B cell (primary cell): ENCODE data around the gene PIAS4. TPM values are rescaled to one million over a fixed set of nuclear protein-coding genes. Genes with fewer than 3 reads are reported as not detected.

Experiments used
- ATAC-seq: fragments of 200-7000 bp; cut with Tn5 transposase; one replicate; pipeline ENCODE4 v1.10.0; 2021; ENCODE audit warnings: low read depth, mild to moderate bottlenecking, moderate number of reproducible peaks, moderate library complexity
- CTCF ChIA-PET: fragments of 350-600 bp; sonication (Branson Sonifier 250); formaldehyde crosslinking; loops from one replicate; lab custom pipeline; 2021; ENCODE audit warnings: antibody characterized with exemption, inconsistent platforms; lab: Charles Lee
- POLR2A ChIA-PET: fragments of 350-600 bp; sonication (Branson Sonifier 250); formaldehyde crosslinking; loops from one replicate; lab custom pipeline; 2021; ENCODE audit warnings: antibody characterized with exemption; lab: Charles Lee
- DNase-seq: peaks from one replicate; pipeline ENCODE4 v3.0.0; 2013
- H2AFZ ChIP-seq: 2 replicates; pipeline ENCODE4 v1.6.1; 2012; ENCODE audit warnings: mild to moderate bottlenecking, low read depth, low read length; ENCODE audit not compliant: insufficient read depth, poor library complexity, severe bottlenecking
- H3K27ac ChIP-seq, 2 donors: 1 replicate in 1 of 2; 2 replicates in 1 of 2; pipeline ENCODE4 v1.5.1; 2012 to 2013; ENCODE audit warnings: low read length in 2 of 2, mild to moderate bottlenecking in 2 of 2, moderate library complexity in 1 of 2
- H3K27me3 ChIP-seq, 4 experiments: fragments of 200-600 bp in 1 of 4; sonication (generic) in 1 of 4; replicated peaks in 1 of 4; 1 replicate in 2 of 4; 2 replicates in 2 of 4; pipeline versions ENCODE4 v1.6.1 to v1.7.0; 2013 to 2016; ENCODE audit warnings: low read length in 3 of 4, mild to moderate bottlenecking in 2 of 4, mixed read lengths in 1 of 4, moderate library complexity in 1 of 4; ENCODE audit not compliant: insufficient read depth in 4 of 4, control insufficient read depth in 3 of 4; ENCODE audit errors: control extremely low read depth in 1 of 4
- H3K36me3 ChIP-seq, 2 experiments: replicated peaks in 1 of 2; 1 replicate in 1 of 2; 2 replicates in 1 of 2; pipeline versions ENCODE4 v1.6.1 to v1.7.1; 2013; ENCODE audit warnings: low read length in 1 of 2; ENCODE audit not compliant: insufficient read depth in 2 of 2, control insufficient read depth in 1 of 2; ENCODE audit errors: control extremely low read depth in 1 of 2, extremely low read depth in 1 of 2
- H3K4me1 ChIP-seq, 2 donors: fragments of 200-600 bp in 1 of 2; sonication (generic) in 1 of 2; 1 replicate in 1 of 2; 2 replicates in 1 of 2; pipeline versions ENCODE4 v1.5.1 to v1.6.1; 2013 to 2017; ENCODE audit warnings: low read length in 2 of 2; ENCODE audit not compliant: control insufficient read depth in 2 of 2, insufficient read depth in 2 of 2
- H3K4me2 ChIP-seq: replicated peaks from 2 replicates; pipeline ENCODE3; 2012; ENCODE audit warnings: mild to moderate bottlenecking, low read depth, low read length; ENCODE audit not compliant: poor library complexity, severe bottlenecking
- H3K4me3 ChIP-seq, 5 experiments: fragments of 200-600 bp in 1 of 5; sonication (generic) in 1 of 5; 1 replicate in 3 of 5; 2 replicates in 2 of 5; pipeline versions ENCODE4 v1.5.1 to v1.7.0; 2011 to 2016; ENCODE audit warnings: low read length in 4 of 5, mild to moderate bottlenecking in 4 of 5, low read depth in 2 of 5, control low read depth in 1 of 5, moderate library complexity in 1 of 5; ENCODE audit not compliant: insufficient read depth in 1 of 5; ENCODE audit errors: control extremely low read depth in 1 of 5, extremely low read depth in 1 of 5
- H3K79me2 ChIP-seq: fragments of 200-600 bp; sonication (generic); one replicate; pipeline ENCODE4 v1.6.0; 2016; ENCODE audit warnings: low read length; ENCODE audit not compliant: control insufficient read depth, insufficient read depth
- H3K9ac ChIP-seq: fragments of 200-600 bp; sonication (generic); 2 replicates; pipeline ENCODE4 v1.6.1; 2017; ENCODE audit warnings: mild to moderate bottlenecking, low read length, moderate library complexity
- H3K9me3 ChIP-seq, 3 donors: one replicate each; pipeline versions ENCODE4 v1.6.1 to v1.7.1; 2013; ENCODE audit warnings: low read length in 2 of 3; ENCODE audit not compliant: control insufficient read depth in 2 of 3, insufficient read depth in 1 of 3; ENCODE audit errors: control extremely low read depth in 1 of 3
- H4K20me1 ChIP-seq: 2 replicates; pipeline ENCODE4 v1.6.0; 2012; ENCODE audit warnings: mild to moderate bottlenecking, low read length; ENCODE audit not compliant: insufficient read depth, control insufficient read depth, poor library complexity, severe bottlenecking
- H3K27ac Mint-ChIP-seq: one replicate; pipeline ENCODE4 v1.8.0; 2021; ENCODE audit warnings: mixed read lengths
- H3K27me3 Mint-ChIP-seq: one replicate; pipeline ENCODE4 v1.8.0; 2021; ENCODE audit warnings: mixed read lengths
- H3K4me1 Mint-ChIP-seq: one replicate; pipeline ENCODE4 v1.8.0; 2021; ENCODE audit warnings: mixed read lengths
- H3K4me3 Mint-ChIP-seq: one replicate; pipeline ENCODE4 v1.8.0; 2021; ENCODE audit warnings: mixed read lengths
- H3K9me3 Mint-ChIP-seq: one replicate; pipeline ENCODE4 v1.8.0; 2022; ENCODE audit warnings: mixed read lengths; ENCODE audit not compliant: insufficient read depth
- EZH2 ChIP-seq: IDR thresholded peaks from 2 replicates; pipeline ENCODE4 v1.6.1; 2012; ENCODE audit warnings: borderline replicate concordance, low read depth, mild to moderate bottlenecking, moderate library complexity, low read length; ENCODE audit not compliant: insufficient read depth, poor library complexity, severe bottlenecking
- WGBS: methylation state at CpG from one replicate; pipeline ENCODE4 v1.1.5; 2013; ENCODE audit warnings: missing lambda C conversion rate; ENCODE audit not compliant: insufficient coverage; 5-methylcytosine and 5-hydroxymethylcytosine counted together
- intact Hi-C: fragments of 100-400 bp; cut with micrococcal nuclease; formaldehyde crosslinking; loops from one replicate; pipeline ENCODE4 v1.10.0; 2022
- polyA plus RNA-seq: library from polyadenylated mRNA; depleted of rRNA; stranded (reverse); fragments of >200 nt; gene quantifications from 2 replicates; pipeline ENCODE4 v1.2.3, GENCODE V29; 2012
- total RNA-seq, 2 donors: library from RNA; stranded (reverse); fragments of 120-200 nt in 1 of 2; gene quantifications; 1 replicate in 1 of 2; 2 replicates in 1 of 2; pipeline versions ENCODE4 v1.2.3 to v1.2.4, GENCODE V29; 2013 to 2022
- TF ChIP-seq, protein P1 (sequence below): fragments of 200-600 bp; IDR thresholded peaks from one replicate; pipeline ENCODE4 v1.8.0; 2022; ENCODE audit warnings: antibody characterized with exemption, mild to moderate bottlenecking

Gene PIAS4
- total and polyA plus RNA-seq, 2 donors (not counting 1 experiment from before 2014, with no cell fraction given) = 13.7 to 56.8 TPM

DNA sequence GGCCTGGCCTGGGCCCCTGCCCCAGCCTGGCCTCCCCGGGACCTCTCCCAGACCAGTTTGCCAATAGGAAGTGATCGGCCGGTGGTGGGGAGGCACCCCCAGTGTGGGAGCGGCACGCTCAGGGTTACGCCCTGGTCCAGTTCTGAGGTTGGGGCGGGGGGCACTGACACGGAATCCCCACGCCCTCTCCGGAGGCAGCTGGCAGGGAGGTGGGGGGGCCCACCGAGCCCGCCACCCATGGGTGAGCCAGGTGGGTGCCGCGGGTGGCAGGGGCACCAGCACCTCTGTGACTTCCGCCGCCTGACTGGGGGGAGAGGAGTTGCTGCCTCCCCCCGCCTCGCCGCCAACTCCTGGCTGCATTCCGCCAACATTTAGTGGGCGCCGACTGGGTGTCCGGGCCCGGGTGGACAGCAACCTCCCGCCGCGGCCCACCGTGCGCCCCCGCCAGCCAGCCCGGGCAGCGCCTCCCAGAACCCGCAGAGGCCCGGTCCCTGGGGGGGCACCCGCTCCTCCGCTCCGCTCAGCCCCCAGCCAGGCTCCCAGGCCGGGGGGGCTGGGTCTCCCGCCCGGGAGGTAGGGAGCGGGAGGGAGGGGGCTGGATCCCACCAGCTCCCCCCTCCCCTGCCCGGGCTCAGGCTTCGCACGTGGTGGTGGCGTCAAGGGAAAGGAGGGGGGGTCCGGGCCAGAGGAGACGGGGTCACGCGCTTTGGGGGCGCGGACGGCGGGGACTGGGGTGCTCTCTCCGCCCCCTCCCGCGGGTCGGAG lies 57.1 kb downstream of the PIAS4 start:
- no peak overlapping the region for H3K27ac Mint-ChIP-seq

More for the DNA sequence above, 57.1 kb downstream of the PIAS4 start:
- Histone ChIP-seq H3K9ac (peak overlapping the region; percentile 79), H4K20me1 (peaks cover 55% of the 10 kb centered on the region), H3K4me3 (peak overlapping the region in 4 of 5 experiments; percentile 56 to 78 (median 67)), H3K4me1 (peaks cover 57 to 70% of the 10 kb centered on the region in 2 donors), H2AFZ (no peak overlapping the region), H3K36me3 (peaks cover 0 to 26% of the 10 kb centered on the region in 2 experiments), H3K27me3 (no peaks in the 10 kb centered on the region), H3K79me2 (peaks cover 64% of the 10 kb centered on the region), H3K27ac (peak overlapping the region; percentile 62 to 87), H3K9me3 (no peaks in the 10 kb centered on the region), H3K4me2 (peak overlapping the region; percentile 98)
- ChIA-PET CTCF (interaction anchor here (0.6 to 1.0 kb wide), 2 partner anchors 58 to 75 kb away, joined by 3 read pairs; no protein-coding TSS in a partner anchor), POLR2A (interaction anchor here (0.8 to 2.3 kb wide), 3 partner anchors 45 to 79 kb away, joined by 3 to 8 read pairs (median 6); partner anchors contain the start of genes EEF2 and PIAS4)
- Mint-ChIP-seq H3K27me3 (no peaks in the 10 kb centered on the region), H3K4me3 (peak overlapping the region; percentile 87), H3K9me3 (no peaks in the 10 kb centered on the region), H3K4me1 (peaks cover 47% of the 10 kb centered on the region)
- 1% methylated on average over 48 of the region's 57 CpGs for WGBS
- intact Hi-C loops = loop anchor here (5.0 to 10.0 kb wide), 2 partner anchors 118 to 890 kb away; partner anchors contain the start of genes ANKRD24, S1PR4 and SIRT6
- ATAC-seq = no peak
- TF ChIP-seq, protein P1, sequence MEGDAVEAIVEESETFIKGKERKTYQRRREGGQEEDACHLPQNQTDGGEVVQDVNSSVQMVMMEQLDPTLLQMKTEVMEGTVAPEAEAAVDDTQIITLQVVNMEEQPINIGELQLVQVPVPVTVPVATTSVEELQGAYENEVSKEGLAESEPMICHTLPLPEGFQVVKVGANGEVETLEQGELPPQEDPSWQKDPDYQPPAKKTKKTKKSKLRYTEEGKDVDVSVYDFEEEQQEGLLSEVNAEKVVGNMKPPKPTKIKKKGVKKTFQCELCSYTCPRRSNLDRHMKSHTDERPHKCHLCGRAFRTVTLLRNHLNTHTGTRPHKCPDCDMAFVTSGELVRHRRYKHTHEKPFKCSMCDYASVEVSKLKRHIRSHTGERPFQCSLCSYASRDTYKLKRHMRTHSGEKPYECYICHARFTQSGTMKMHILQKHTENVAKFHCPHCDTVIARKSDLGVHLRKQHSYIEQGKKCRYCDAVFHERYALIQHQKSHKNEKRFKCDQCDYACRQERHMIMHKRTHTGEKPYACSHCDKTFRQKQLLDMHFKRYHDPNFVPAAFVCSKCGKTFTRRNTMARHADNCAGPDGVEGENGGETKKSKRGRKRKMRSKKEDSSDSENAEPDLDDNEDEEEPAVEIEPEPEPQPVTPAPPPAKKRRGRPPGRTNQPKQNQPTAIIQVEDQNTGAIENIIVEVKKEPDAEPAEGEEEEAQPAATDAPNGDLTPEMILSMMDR = no peak
- no peak for TF ChIP-seq EZH2
- DNase-seq = peak; percentile 70
